GM12892 (cell line): Measurements from ENCODE around the gene SUMO2.

Source experiments
- DNase-seq: peaks from one replicate; pipeline ENCODE4 v3.0.0; 2011; ENCODE audit not compliant: insufficient read length
- FAIRE-seq: peaks from 2 replicates; lab custom pipeline; 2011; peaks lifted over from hg19 to GRCh38; lab: Jason Lieb, UNC
- POLR2A ChIP-seq: IDR thresholded peaks from 2 replicates; pipeline ENCODE4 v1.6.1; 2011; ENCODE audit warnings: low read depth, low read length, control low read depth
- POLR2AphosphoS5 ChIP-seq: IDR thresholded peaks from 2 replicates; pipeline ENCODE4 v1.6.1; 2011; ENCODE audit warnings: low read depth, low read length, control low read depth
- TAF1 ChIP-seq: IDR thresholded peaks from 2 replicates; pipeline ENCODE4 v1.6.1; 2011; ENCODE audit warnings: low read depth, mild to moderate bottlenecking, control low read depth, low read length, borderline replicate concordance

Gene SUMO2

DNA sequence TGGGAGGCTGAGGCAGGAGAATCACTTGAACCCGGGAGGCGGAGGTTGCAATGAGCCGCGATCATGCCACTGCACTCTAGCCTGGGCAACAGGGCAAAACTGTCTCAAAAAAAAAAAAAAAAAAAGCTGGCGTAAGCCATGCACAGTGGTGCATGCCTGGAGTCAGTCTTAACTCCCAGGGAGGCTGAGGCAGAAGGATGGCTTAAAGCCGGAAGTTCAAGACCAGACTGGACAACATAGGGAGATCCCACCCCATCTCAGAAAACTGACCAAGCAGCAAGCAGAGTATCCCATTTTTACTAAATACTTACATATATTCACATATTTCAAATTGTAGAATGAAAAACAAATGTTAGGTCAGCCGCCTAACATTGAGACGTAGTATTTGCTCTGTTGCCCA is 55.8 kb downstream of the SUMO2 start:
- FAIRE-seq (no peak), DNase-seq (no peak)
- TF ChIP-seq POLR2AphosphoS5, result no peak
- no peak for TF ChIP-seq TAF1
- no peak for TF ChIP-seq POLR2A

DNA sequence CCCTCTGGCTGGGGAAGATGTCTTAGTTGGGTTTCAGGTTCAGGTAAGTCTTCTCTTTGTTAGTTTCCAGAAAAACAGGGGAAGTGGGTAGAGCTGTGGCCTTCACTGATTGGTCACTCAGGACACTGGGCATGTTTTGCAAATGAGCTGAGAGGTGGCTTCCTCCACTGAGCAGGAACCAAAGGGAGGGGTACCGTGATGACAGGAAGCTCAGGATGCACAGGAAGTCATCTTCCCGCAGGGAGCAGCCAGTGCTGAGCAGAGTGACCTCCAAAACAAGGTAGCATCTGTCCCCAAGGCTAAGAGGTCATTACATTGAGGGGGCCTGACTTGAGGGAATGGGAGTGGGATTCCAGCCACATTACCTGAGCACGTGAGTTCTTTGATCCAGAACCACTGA is 56.8 kb downstream of the SUMO2 start:
- DNase-seq (no peak), FAIRE-seq (no peak)
- TF ChIP-seq POLR2AphosphoS5 (0 out of 2 replicates have a peak, but pooled peaks have one; percentile 38), POLR2A (no peak), TAF1 (no peak)

DNA sequence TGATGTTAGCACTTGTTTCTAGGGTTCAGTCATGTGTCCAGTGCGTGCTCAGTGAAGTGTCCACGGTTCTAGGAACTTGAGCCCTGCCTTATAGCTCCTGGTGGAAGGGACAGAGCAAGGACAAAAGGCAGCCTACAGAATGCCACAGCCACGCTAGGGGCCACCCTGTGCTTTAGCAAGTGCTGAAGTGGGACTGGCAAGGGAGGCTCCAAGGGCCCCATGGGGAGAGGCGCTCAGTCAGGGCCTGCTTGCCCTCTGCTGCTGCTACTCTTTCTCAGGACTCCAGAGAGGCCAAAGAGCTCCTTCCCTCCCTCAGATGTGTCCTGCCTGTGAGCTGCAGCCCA is 58.0 kb downstream of the SUMO2 start:
- DNase-seq, result no peak
- FAIRE-seq, result no peak
- TF ChIP-seq POLR2A (no peak), POLR2AphosphoS5 (no peak), TAF1 (no peak)

DNA sequence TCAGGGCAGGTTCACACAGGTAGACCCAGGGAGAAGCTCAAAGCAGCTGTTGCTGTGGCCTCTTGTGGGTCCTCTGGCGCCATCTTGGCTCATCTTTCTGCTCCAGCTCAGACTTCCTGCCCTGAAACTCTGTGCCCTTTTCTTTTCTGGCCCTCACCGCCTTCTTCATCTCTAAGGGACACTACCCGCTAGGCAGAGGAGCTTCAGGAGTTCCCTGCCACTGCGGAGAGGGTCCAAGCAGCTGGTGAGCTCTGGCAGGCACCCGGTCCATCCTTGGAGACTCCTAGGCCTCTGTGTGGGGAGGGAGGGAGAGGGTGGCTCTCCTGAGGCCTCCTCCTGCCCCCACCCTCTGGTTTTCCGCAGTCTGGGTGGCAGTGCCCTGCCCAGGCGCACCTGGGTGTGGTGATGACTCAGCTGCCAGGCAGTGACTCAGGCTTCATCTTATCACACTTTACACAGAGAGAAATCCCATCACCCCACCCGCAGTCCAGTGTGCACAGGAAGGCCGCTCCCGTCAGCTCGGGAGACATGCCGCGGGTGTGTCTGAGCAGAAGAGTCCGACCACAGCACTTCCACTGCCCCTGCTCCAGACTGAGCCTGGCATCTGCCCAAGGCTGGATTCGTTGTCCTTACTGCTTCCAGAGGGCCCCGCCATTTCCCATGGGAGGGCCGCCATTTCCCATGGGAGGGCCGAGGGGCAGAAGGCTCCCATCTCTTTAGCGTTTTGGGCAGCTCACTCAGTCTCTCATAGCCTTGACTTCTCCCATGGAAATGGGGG is 58.5 kb downstream of the SUMO2 start:
- FAIRE-seq, result no peak
- TF ChIP-seq TAF1 (no peak), POLR2AphosphoS5 (no peak), POLR2A (no peak)

DNA sequence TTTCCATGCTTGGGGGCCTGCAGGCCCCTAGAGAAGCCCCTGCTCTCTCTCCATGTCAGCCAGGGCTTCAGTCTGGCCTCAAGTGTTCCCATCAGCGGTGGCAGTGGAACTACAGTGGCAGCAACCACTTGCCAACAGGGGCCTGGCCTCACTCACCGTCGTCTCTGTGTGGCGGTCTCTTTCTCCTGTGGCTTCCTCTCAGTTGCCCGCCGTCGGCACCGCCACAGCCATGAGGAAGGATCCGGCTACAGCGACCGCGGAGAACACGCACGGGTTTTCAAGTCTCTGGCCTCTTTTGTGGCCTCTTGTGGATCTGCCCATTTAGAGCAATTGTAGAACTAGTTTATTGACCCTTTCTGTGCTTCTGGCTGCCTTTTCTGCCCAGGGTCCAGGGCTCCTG is 64.5 kb downstream of the SUMO2 start:
- TF ChIP-seq POLR2AphosphoS5 (no peak), TAF1 (no peak), POLR2A (no peak)
- no peak for FAIRE-seq

More for the DNA sequence above, 58.5 kb downstream of the SUMO2 start:
- no peak for DNase-seq

DNA sequence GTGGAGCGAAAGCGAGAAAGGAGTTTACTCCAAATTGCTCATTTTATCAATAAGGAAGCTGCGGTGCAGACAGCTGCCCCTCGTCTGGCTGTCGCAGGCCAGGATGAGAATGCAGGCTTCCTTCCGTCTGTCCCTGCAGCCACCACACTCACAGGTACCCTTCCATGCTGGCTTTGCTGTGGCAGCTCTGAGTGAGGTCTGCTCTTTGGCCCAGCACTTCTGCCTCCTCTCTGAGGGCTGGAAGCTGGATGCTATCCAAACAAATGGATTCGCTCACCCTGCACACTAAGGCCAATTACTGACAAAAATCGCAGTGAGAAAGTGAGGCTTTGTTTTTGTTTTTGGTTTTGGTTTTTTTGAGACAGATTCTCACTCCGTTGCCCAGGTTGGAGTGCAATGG is 66.0 kb downstream of the SUMO2 start:
- no peak for DNase-seq
- no peak for TF ChIP-seq POLR2AphosphoS5
- TF ChIP-seq TAF1, result no peak
- no peak for TF ChIP-seq POLR2A
- FAIRE-seq, result no peak

More for the DNA sequence above, 64.5 kb downstream of the SUMO2 start:
- DNase-seq, result no peak
